Stimulated activated CD8-positive, alpha-beta memory T cell treated with anti-CD3 and anti-CD28 coated beads, Interleukin-7, amount 100 ng/mL, for 1 hour (primary cell): Measurements from ENCODE around the gene PPP1R13B.
"Not testable (repeated sequence)": the region's sequence is repeated elsewhere in the genome, so short reads cannot be mapped to it uniquely, and the experiment has no call there.

Source experiments
- DNase-seq, 2 donors: peaks; one replicate each; pipeline ENCODE4 v3.0.0-alpha.2; 2020; ENCODE audit warnings: low read depth in 2 of 2

Gene PPP1R13B

GRCh38 chr14:103801459-103801858 lies 45.9 kb downstream of the PPP1R13B start:
- no peak for DNase-seq

- DNase-seq, result not testable (repeated sequence)
These were observed 54.2 kb downstream of the PPP1R13B start for GRCh38 chr14:103793192-103793591.

GRCh38 chr14:103788086-103788485 lies 59.3 kb downstream of the PPP1R13B start:
- no peak for DNase-seq

DNA sequence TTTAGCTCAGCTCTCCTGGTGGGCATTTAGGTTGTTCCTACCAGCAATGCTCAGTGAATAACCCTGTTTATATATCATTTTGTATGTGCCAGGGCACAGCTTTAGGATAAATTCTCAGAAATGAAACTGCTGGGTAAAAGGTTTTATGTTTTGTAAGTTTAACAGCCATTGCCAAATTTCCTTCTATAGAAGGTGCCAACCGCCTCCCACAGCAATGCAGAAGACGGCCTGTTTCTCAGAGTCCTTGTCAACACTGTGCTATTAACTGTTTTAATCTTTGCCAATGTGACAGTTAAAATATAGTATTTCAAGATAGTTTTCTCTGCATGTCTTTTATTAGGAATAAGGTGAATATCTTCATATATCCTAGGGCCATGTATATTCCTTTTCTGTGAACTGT lies 65.0 kb downstream of the PPP1R13B start:
- DNase-seq, result no peak

- not testable (repeated sequence) for DNase-seq
These were observed 71.1 kb downstream of the PPP1R13B start for GRCh38 chr14:103776319-103776718.

GRCh38 chr14:103775506-103775905 lies 71.9 kb downstream of the PPP1R13B start:
- DNase-seq, result no peak

GRCh38 chr14:103773521-103773920 lies 73.9 kb downstream of the PPP1R13B start:
- DNase-seq, result no peak

DNA sequence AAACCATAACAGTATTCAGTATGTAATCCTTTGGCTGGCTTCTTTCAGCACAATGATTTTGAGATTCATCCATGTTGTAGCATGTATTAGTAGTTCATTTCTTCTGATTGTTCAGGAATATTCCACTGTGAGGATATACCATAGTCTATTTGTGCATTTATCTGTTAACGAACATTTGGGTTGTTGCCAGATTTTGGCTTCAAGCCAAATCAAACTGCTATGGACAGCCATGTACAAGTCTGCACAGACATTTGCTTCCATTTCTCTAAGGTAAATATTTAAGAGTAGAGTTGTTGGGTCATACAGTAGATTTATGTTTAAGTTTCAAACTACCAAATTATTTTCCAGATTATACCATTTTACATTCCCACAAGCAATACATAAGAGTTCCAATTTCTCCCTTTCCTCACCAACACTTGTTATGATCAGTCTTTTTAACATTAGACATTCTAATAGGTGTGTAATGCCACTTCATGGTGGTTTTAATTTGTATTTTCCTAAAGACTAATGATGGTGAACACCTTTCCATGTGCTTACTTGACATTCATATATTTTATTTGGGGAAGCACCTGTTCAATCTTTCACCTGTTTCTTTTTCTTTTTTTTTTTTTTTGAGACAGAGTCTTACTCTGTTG lies 75.2 kb downstream of the PPP1R13B start:
- DNase-seq, result no peak

DNA sequence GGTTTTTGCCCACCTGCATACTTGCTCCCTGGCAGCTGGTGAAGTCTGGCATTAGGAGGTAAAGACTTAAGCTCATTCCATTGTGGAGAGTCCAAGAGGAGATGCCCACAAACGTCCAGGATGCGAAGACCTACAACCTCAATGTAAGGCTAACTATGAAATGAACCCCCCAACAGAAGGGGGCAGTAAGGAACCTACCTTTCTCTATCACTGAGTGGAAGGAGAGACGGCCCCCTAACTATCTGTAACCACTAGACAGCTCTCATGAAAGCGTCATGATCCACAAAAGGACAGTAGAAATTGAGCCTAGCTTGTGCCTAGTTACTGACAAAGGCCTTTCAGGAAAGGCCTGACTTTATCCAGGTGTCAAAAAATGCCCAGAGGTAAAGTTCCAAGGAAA lies 76.5 kb downstream of the PPP1R13B start:
- no peak for DNase-seq

- no peak for DNase-seq
These were observed 76.9 kb downstream of the PPP1R13B start for GRCh38 chr14:103770500-103770899.

DNA sequence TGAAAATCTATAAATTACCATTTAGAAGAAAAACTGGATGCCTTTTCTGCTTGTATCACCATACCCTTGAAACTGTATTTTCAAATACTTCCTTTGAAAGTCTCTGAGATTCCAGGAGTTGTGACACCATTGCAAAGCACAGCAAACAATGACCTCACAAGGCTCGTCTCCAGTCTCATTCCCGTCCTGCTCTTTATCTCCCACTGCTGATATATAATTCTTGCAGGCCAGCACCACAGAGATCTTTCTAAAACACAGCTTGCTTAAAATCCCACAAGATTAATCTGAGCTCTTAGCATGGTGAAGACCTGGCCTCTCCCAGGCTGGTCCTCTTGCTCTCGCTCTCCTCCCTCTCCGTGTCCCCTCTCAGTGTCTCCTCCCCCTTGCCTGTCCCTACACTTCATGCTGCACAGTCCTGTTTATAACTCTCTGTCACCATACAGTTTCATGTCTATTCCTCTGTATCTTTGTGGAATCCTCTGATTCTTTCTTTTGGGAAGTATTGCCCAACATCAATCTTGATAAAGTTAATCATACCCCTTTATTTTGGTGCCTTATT lies 80.0 kb downstream of the PPP1R13B start:
- DNase-seq, result no peak

GRCh38 chr14:103765526-103765925 lies 81.8 kb downstream of the PPP1R13B start:
- DNase-seq, result no peak

DNA sequence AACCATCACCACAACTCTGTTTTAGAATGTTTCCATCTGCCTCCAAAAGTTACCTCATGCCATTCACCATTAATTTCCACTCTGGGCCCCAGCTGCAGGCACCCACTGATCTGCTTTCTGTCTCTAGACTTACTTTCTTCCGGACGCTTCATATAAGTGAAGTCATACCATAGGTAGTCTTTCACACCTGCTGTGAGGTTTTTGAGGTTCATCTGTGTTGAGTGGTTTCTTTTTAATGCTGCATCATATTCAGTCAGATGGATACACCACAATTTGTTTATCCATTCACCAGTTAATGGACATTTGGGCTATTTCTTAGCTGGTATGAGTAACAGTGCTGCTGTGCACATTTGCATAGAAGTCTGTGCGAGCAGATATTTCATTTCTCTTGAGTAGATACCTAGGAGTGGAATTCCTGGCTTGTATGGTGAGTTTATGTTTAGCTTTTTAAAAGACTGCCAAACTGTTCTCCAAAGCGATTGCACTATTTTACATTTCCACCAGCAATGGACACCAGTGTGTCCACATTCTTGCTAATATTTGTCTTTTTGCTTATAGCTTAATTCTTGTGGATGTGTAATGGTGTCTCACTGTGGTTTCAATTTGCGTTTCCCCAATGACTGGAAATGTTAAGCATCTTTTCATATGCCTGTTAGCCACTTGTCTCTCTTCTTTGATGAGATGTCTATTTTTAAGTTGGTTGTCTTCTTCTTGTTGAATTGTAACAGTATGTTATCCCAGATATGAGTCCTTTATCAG lies 83.5 kb downstream of the PPP1R13B start:
- DNase-seq, result no peak

- DNase-seq, result no peak
These were observed 84.8 kb downstream of the PPP1R13B start for GRCh38 chr14:103762541-103762940.

DNA sequence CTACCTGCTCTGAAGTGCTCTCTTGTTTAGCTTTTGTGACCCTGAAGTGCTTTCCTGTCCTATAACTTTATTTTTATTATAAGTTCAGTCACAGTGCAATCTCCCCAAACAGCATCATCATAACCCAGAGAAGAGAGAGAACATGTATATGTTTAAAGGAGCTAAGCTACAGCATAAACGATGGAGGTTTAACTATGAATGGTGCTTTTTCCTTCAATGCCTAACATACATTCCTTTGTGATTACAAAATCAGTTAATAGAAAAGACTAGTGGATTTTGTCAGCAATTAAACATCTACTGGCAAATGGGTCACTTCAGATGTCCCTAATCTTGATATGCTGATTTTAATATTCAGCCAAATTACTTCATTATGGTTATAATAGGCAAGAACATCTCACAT lies 85.3 kb downstream of the PPP1R13B start:
- no peak for DNase-seq

- DNase-seq, result no peak
These were observed 89.2 kb downstream of the PPP1R13B start for GRCh38 chr14:103758059-103758776.

- no peak for DNase-seq
These were observed 92.3 kb downstream of the PPP1R13B start for GRCh38 chr14:103755060-103755459.

DNA sequence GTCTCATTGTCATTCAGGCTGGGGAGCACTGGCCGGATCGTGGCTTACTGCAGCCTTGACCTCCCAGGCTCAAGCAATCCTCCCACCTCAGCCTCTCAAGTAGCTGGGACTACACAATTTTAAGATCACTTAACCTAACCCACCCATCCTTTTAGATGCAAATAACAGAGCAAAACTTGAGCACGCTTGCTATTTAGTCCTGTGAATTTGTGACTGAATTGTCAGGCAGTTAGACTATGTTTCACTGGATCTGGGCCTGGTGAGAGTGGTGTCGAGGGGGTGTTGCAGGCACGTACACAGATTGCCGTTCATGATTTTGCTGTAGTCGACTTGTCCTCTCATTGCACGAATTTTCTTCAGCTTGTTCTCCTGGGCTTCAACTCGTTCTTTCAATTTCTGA lies 93.6 kb downstream of the PPP1R13B start:
- no peak for DNase-seq

DNA sequence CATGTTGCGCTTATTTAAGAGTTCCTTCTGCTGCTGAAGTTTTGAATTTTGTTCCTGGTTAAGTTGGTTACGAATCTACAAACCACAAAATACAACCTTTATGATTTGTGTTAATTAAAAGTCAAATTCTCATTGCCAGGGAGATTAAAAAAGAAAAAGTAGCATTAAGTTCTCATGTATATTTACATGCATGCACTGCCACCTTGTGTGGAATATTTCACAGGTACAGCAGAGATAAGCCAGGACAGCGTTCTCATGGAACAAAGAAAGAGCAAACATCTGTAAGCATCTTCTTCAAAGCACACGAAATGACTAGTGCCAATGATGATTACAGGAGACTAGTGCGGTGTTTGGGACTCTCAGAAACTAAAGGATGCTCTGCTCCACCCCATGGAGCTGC lies 97.5 kb downstream of the PPP1R13B start:
- no peak for DNase-seq

GRCh38 chr14:103749452-103749851 lies 97.9 kb downstream of the PPP1R13B start:
- no peak for DNase-seq

- DNase-seq, result no peak
These were observed 98.9 kb downstream of the PPP1R13B start for GRCh38 chr14:103748534-103748857.

DNA sequence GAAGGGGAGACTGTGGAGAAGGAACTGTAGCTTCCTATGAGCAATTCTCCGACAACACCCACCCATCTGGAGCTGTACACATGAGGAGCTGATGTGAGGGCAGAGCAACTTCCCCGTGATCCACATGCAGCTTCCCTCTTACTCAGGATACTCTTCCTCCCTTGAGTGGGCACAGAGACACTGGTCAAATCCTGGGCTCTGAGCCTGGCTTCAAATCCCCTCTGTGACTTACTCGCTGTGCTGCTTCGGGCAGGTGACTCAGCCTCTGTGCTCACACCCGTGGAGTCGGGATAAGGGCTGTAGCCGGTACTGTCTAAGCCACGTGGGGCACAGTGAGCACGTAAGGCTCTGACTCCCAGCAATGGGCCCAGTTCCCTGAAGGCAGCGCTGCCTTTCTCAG lies 100.7 kb downstream of the PPP1R13B start:
- DNase-seq, result no peak

DNA sequence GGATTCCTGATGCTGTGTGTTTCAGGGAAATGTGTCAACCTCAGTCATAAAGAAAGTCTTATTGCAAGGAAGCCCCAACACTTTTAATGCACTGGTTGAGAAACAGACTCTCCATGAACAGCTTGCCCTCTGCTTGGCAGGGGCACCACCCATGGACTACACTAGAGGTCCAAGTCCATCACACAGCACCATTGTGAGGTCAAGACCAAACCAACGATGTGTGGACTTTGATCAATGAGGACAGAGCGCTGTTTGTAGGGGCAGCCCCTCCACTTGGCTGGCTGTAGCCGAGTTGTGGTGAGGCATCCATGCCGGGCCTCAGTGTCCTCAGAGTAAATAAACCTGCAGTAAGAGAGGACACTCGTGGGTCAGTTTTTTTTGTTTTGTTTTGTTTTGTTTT lies 102.0 kb downstream of the PPP1R13B start:
- no peak for DNase-seq
